Measurements from ENCODE around the gene PLCD1.
"Not testable (repeated sequence)": the region's sequence is repeated elsewhere in the genome, so short reads cannot be mapped to it uniquely, and the experiment has no call there.

DNA sequence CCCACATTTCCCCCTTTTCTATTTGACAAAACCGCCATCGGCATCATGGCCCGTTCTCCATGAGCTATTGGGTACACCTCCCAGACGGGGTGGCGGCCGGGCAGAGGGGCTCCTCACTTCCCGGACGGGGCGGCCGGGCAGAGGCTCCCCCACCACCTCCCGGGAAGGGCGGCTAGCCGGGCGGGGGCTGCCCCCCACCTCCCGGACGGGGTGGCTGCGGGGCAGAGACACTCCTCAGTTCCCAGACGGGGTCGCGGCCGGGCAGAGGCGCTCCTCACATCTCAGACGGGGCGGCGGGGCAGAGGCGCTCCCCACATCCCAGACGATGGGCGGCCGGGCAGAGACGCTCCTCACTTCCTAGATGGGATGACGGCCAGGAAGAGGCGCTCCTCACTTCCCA, 35.0 kb upstream of the PLCD1 start:
- TF ChIP-seq, protein P1, sequence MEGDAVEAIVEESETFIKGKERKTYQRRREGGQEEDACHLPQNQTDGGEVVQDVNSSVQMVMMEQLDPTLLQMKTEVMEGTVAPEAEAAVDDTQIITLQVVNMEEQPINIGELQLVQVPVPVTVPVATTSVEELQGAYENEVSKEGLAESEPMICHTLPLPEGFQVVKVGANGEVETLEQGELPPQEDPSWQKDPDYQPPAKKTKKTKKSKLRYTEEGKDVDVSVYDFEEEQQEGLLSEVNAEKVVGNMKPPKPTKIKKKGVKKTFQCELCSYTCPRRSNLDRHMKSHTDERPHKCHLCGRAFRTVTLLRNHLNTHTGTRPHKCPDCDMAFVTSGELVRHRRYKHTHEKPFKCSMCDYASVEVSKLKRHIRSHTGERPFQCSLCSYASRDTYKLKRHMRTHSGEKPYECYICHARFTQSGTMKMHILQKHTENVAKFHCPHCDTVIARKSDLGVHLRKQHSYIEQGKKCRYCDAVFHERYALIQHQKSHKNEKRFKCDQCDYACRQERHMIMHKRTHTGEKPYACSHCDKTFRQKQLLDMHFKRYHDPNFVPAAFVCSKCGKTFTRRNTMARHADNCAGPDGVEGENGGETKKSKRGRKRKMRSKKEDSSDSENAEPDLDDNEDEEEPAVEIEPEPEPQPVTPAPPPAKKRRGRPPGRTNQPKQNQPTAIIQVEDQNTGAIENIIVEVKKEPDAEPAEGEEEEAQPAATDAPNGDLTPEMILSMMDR (IDR thresholded peaks at IDR 0.05): not testable (repeated sequence)
- not testable (repeated sequence) for TF ChIP-seq POLR2A (IDR thresholded peaks at IDR 0.05)
